ENCODE measurements around the gene H2BW1. TPM values are rescaled to one million over a fixed set of nuclear protein-coding genes. Genes with fewer than 3 reads are reported as not detected.
"Not testable (repeated sequence)": the region's sequence is repeated elsewhere in the genome, so short reads cannot be mapped to it uniquely, and the experiment has no call there.

Gene H2BW1
- total RNA-seq, 2 experiments from 2014 or later, result not detected

DNA sequence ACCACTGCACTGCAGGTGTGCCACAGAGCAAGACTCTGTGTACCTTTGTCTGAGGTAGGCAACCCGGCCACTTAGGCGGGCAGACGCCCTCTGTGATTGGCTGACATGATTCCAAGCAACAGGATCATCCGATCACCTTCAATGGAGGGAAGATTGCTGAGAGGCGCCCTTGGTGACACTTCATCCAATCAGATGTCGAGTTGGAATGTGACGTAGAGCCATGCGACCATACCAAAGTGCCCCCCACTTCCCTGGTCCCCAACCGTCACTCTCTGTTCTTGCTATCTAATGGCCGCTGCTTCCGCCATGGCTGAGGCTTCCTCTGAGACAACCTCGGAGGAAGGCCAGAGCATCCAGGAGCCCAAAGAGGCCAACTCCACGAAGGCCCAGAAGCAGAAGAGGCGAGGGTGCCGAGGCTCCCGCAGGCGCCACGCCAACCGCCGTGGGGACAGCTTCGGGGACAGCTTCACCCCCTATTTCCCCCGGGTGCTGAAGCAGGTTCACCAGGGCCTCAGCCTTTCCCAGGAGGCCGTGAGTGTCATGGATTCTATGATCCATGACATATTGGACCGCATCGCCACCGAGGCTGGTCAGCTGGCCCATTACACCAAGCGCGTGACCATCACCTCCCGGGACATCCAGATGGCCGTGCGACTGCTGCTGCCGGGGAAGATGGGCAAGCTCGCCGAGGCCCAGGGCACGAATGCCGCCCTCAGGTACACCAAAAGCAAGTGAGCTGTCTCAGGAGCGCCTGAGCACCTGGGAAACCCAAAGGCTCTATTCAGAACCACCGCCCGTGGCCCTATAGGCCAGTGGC is 26.4 kb upstream of the H2BW1 start, which contains the start of gene H2BW2:
TSS of gene H2BW2 (plus strand) at position 268 of the 817 bp plus-strand sequence. CDS start at position 307, 39 bp downstream.
- intact Hi-C loops (cut with micrococcal nuclease), result no loop called here
- ChIA-PET POLR2A (no interaction called here), CTCF (no interaction called here)
- ATAC-seq, result no peak
- H3K4me1 Mint-ChIP-seq (ENCODE audit: low read depth), result no peaks in the 10 kb centered on the region
- H3K27ac Mint-ChIP-seq, result no peak within 1 kb of the TSS
- H3K36me3 Mint-ChIP-seq (ENCODE audit: low read depth), result no peaks in the 10 kb centered on the region
- H3K9me3 Mint-ChIP-seq, result no peaks in the 10 kb centered on the region
- H3K27me3 Mint-ChIP-seq, result peaks cover 1% of the 10 kb centered on the region
- H3K4me3 Mint-ChIP-seq, result no peak within 1 kb of the TSS
- TF ChIP-seq, protein P1, sequence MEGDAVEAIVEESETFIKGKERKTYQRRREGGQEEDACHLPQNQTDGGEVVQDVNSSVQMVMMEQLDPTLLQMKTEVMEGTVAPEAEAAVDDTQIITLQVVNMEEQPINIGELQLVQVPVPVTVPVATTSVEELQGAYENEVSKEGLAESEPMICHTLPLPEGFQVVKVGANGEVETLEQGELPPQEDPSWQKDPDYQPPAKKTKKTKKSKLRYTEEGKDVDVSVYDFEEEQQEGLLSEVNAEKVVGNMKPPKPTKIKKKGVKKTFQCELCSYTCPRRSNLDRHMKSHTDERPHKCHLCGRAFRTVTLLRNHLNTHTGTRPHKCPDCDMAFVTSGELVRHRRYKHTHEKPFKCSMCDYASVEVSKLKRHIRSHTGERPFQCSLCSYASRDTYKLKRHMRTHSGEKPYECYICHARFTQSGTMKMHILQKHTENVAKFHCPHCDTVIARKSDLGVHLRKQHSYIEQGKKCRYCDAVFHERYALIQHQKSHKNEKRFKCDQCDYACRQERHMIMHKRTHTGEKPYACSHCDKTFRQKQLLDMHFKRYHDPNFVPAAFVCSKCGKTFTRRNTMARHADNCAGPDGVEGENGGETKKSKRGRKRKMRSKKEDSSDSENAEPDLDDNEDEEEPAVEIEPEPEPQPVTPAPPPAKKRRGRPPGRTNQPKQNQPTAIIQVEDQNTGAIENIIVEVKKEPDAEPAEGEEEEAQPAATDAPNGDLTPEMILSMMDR (IDR thresholded peaks at IDR 0.05), result no peak
- DNase-seq, result no peak

DNA sequence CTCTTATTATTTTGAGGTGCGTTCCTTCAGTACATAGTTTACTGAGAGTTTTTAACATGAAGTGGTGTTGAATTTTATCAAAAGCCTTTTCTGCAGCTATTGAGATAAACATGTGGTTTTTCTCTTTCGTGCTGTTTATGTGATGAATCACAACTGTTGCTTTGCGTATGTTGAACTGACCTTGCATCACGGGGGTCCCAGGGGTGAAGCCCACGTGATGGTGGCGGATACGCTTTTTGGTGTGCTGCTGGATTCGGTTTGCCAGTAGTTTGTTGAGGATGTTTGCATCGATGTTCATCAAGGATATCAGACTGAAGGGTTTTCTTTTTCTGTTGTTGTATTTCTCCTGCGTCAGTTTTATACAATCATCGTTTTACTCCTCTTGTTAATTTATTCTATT is 4.6 kb upstream of the H2BW1 start:
- TF ChIP-seq, protein P1 (IDR thresholded peaks at IDR 0.05), result no peak

DNA sequence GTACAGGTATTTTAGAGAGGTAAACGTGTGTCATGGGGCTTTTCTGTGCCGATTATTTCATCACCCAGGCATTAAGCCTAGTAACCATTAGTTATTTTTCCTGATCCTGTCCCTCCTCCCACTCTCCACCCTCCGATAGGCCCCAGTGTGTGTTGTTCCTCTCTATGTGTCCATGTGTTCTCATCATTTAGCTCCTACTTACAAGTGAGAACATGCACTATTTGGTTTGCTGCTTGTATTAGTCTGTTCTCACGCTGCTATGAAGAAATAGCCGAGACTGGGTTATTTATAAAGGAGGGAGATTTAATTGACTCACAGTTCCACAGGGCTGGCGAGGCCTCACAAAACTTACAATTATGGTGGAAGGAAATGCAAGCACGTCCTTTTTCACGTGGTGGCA is 2.1 kb upstream of the H2BW1 start:
- H3K27ac Mint-ChIP-seq; H3K9me3 Mint-ChIP-seq; CTCF ChIA-PET; H3K36me3 Mint-ChIP-seq (ENCODE audit: low read depth); H3K4me1 Mint-ChIP-seq (ENCODE audit: low read depth); DNase-seq; H3K27me3 Mint-ChIP-seq; ATAC-seq; POLR2A ChIA-PET; intact Hi-C loops (cut with micrococcal nuclease); H3K4me3 Mint-ChIP-seq: not testable (repeated sequence)

More for the DNA sequence above, 4.6 kb upstream of the H2BW1 start:
- H3K4me3 Mint-ChIP-seq, result no peak overlapping the region
- ChIA-PET POLR2A (no interaction called here), CTCF (no interaction called here)
- ATAC-seq, result no peak
- no peaks in the 10 kb centered on the region for H3K9me3 Mint-ChIP-seq
- H3K27me3 Mint-ChIP-seq, result peaks cover 7% of the 10 kb centered on the region
- no peaks in the 10 kb centered on the region for H3K36me3 Mint-ChIP-seq (ENCODE audit: low read depth)
- H3K27ac Mint-ChIP-seq, result no peak overlapping the region
- no peak for DNase-seq
- intact Hi-C loops (cut with micrococcal nuclease), result no loop called here
- no peaks in the 10 kb centered on the region for H3K4me1 Mint-ChIP-seq (ENCODE audit: low read depth)

DNA sequence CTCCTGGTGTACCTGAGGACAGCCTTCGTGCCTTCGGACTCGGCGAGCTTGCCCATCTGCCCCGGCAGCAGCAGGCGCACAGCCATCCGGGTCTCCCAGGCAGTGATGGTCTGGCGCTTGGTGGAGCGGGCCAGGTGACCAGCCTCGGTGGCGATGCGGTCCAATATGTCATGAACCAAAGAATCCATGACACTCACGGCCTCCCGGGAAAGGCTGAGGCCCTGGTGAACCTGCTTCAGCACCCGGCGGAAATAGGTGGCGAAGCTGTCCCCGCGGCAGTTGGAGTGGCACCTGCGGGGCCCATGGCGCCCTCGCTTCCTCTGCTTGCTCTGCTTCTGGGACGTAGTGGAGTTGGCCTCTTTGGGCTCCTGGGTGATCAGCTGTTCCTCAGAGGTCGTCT is 350 bp downstream of the H2BW1 start:
- Mint-ChIP-seq H3K4me3 (no peak overlapping the region), H3K27ac (no peak overlapping the region), H3K4me1 (ENCODE audit: low read depth) (no peaks in the 10 kb centered on the region), H3K36me3 (ENCODE audit: low read depth) (no peaks in the 10 kb centered on the region), H3K9me3 (no peaks in the 10 kb centered on the region), H3K27me3 (no peaks in the 10 kb centered on the region)
- DNase-seq (no peak), ATAC-seq (no peak)
- ChIA-PET CTCF (no interaction called here), POLR2A (no interaction called here)
- intact Hi-C loops (cut with micrococcal nuclease), result loop anchor here (5.0 kb wide), 1 partner anchor 176 kb away; no protein-coding TSS in a partner anchor
- TF ChIP-seq, protein P1 (IDR thresholded peaks at IDR 0.05), result no peak

DNA sequence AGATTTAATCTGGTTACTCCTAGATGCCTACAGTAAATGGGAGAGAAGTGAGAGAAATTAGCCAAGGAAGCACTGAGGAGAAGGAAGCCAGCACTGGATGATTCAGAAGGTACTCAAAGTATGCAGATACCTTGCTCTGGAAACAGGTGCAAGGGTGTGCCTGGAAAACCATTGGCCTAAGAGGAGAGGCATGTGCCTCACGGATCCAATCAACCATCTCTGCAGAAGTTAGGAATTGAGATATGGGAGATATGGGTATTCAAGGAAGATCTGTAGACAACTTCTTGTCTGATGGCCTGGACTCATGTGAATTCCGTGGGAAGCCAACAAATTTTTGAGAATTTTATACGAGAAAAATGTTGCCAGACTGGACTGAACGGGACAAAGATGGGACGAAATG is 4.7 kb downstream of the H2BW1 start:
- Mint-ChIP-seq H3K4me3 (no peak overlapping the region), H3K27ac (no peak overlapping the region), H3K27me3 (no peaks in the 10 kb centered on the region), H3K9me3 (no peaks in the 10 kb centered on the region), H3K4me1 (ENCODE audit: low read depth) (no peaks in the 10 kb centered on the region), H3K36me3 (ENCODE audit: low read depth) (no peaks in the 10 kb centered on the region)
- TF ChIP-seq, protein P1 (IDR thresholded peaks at IDR 0.05), result no peak
- ATAC-seq (no peak), DNase-seq (no peak)
- ChIA-PET CTCF (no interaction called here), POLR2A (no interaction called here)
- intact Hi-C loops (cut with micrococcal nuclease), result no loop called here

Measured in activated CD8-positive, alpha-beta T cell treated with anti-CD3 and anti-CD28 coated beads for 36 hours (primary cell).